ENCODE measurements around the gene DISC1. TPM values are rescaled to one million over a fixed set of nuclear protein-coding genes. Genes with fewer than 3 reads are reported as not detected.

Gene DISC1
- total and polyA plus RNA-seq, 5 donors = 2.3 to 7.4 (median 4.6) TPM

- Histone ChIP-seq H3K27ac (ENCODE audit: low read length) (no peak overlapping the region), H3K4me1 (ENCODE audit: control insufficient read depth, insufficient read depth, low read length) (no peaks in the 10 kb centered on the region), H3K4me3 (ENCODE audit: low read length) (no peak overlapping the region), H3K27me3 (ENCODE audit: control insufficient read depth, insufficient read depth) (no peaks in the 10 kb centered on the region), H3K9me3 (ENCODE audit: control insufficient read depth, low read length) (no peaks in the 10 kb centered on the region)
- intact Hi-C loops (cut with DNase I) = no loop called here
- ATAC-seq (no peak), DNase-seq (no peak)
- WGBS = 94% methylated on average over 2 of the region's 2 CpGs
Measured at GRCh38 chr1:231735941-231736340, 109.4 kb downstream of the DISC1 start.

GRCh38 chr1:231736464-231736863 lies 109.9 kb downstream of the DISC1 start:
- Histone ChIP-seq H3K4me1 (ENCODE audit: control insufficient read depth, insufficient read depth, low read length) (no peaks in the 10 kb centered on the region), H3K4me3 (ENCODE audit: low read length) (no peak overlapping the region), H3K27me3 (ENCODE audit: control insufficient read depth, insufficient read depth) (no peaks in the 10 kb centered on the region), H3K9me3 (ENCODE audit: control insufficient read depth, low read length) (no peaks in the 10 kb centered on the region), H3K27ac (ENCODE audit: low read length) (no peak overlapping the region)
- ATAC-seq (no peak), DNase-seq (no peak)
- intact Hi-C loops (cut with DNase I) = no loop called here

- no peaks in the 10 kb centered on the region for H3K9me3 ChIP-seq (ENCODE audit: control insufficient read depth, low read length)
- H3K27ac ChIP-seq (ENCODE audit: low read length) = no peak overlapping the region
- DNase-seq (no peak), ATAC-seq (no peak)
- H3K27me3 ChIP-seq (ENCODE audit: control insufficient read depth, insufficient read depth) = no peaks in the 10 kb centered on the region
- 94% methylated on average over 1 of the region's 1 CpG for WGBS
- no peak overlapping the region for H3K4me3 ChIP-seq (ENCODE audit: low read length)
- H3K4me1 ChIP-seq (ENCODE audit: control insufficient read depth, insufficient read depth, low read length) = no peaks in the 10 kb centered on the region
- intact Hi-C loops (cut with DNase I) = no loop called here
Measured at GRCh38 chr1:231738554-231738953, 112.0 kb downstream of the DISC1 start.

- intact Hi-C loops (cut with DNase I) = no loop called here
- H3K27ac ChIP-seq (ENCODE audit: low read length) = no peak overlapping the region
- H3K4me1 ChIP-seq (ENCODE audit: control insufficient read depth, insufficient read depth, low read length) = no peaks in the 10 kb centered on the region
- no peak for DNase-seq
- 77% methylated on average over 4 of the region's 4 CpGs for WGBS
- no peak for ATAC-seq
- no peaks in the 10 kb centered on the region for H3K27me3 ChIP-seq (ENCODE audit: control insufficient read depth, insufficient read depth)
- H3K4me3 ChIP-seq (ENCODE audit: low read length) = no peak overlapping the region
- H3K9me3 ChIP-seq (ENCODE audit: control insufficient read depth, low read length) = no peaks in the 10 kb centered on the region
Measured at GRCh38 chr1:231743966-231744365, 117.4 kb downstream of the DISC1 start.

- DNase-seq (no peak), ATAC-seq (no peak)
- Histone ChIP-seq H3K9me3 (ENCODE audit: control insufficient read depth, low read length) (peaks cover 3% of the 10 kb centered on the region), H3K4me3 (ENCODE audit: low read length) (no peak overlapping the region), H3K27ac (ENCODE audit: low read length) (no peak overlapping the region), H3K4me1 (ENCODE audit: control insufficient read depth, insufficient read depth, low read length) (no peaks in the 10 kb centered on the region), H3K27me3 (ENCODE audit: control insufficient read depth, insufficient read depth) (no peaks in the 10 kb centered on the region)
- intact Hi-C loops (cut with DNase I) = no loop called here
- WGBS = 63% methylated on average over 2 of the region's 2 CpGs
Measured at GRCh38 chr1:231748760-231749415, 122.3 kb downstream of the DISC1 start.

- Histone ChIP-seq H3K4me3 (ENCODE audit: low read length) (no peak overlapping the region), H3K27me3 (ENCODE audit: control insufficient read depth, insufficient read depth) (no peaks in the 10 kb centered on the region), H3K4me1 (ENCODE audit: control insufficient read depth, insufficient read depth, low read length) (no peaks in the 10 kb centered on the region), H3K9me3 (ENCODE audit: control insufficient read depth, low read length) (peaks cover 3% of the 10 kb centered on the region), H3K27ac (ENCODE audit: low read length) (no peak overlapping the region)
- WGBS = 87% methylated on average over 2 of the region's 2 CpGs
- no peak for ATAC-seq
- intact Hi-C loops (cut with DNase I) = loop anchor here in 1 of 4 donors (10.0 kb wide), 2 partner anchors 55 to 95 kb away; no protein-coding TSS in a partner anchor
- DNase-seq = no peak
Measured at GRCh38 chr1:231750296-231750695, 123.7 kb downstream of the DISC1 start.

- DNase-seq (no peak), ATAC-seq (no peak)
- Histone ChIP-seq H3K4me1 (ENCODE audit: control insufficient read depth, insufficient read depth, low read length) (no peaks in the 10 kb centered on the region), H3K27ac (ENCODE audit: low read length) (no peak overlapping the region), H3K9me3 (ENCODE audit: control insufficient read depth, low read length) (peaks cover 3% of the 10 kb centered on the region), H3K4me3 (ENCODE audit: low read length) (no peak overlapping the region), H3K27me3 (ENCODE audit: control insufficient read depth, insufficient read depth) (no peaks in the 10 kb centered on the region)
- 85% methylated on average over 3 of the region's 3 CpGs for WGBS
- intact Hi-C loops (cut with DNase I) = loop anchor here in 1 of 4 donors (10.0 kb wide), 2 partner anchors 54 to 94 kb away; no protein-coding TSS in a partner anchor
Measured at GRCh38 chr1:231750818-231751362, 124.3 kb downstream of the DISC1 start.

GRCh38 chr1:231751415-231751814 lies 124.8 kb downstream of the DISC1 start:
- Histone ChIP-seq H3K4me3 (ENCODE audit: low read length) (no peak overlapping the region), H3K27me3 (ENCODE audit: control insufficient read depth, insufficient read depth) (no peaks in the 10 kb centered on the region), H3K9me3 (ENCODE audit: control insufficient read depth, low read length) (peaks cover 3% of the 10 kb centered on the region), H3K4me1 (ENCODE audit: control insufficient read depth, insufficient read depth, low read length) (no peaks in the 10 kb centered on the region), H3K27ac (ENCODE audit: low read length) (no peak overlapping the region)
- intact Hi-C loops (cut with DNase I) = loop anchor here in 1 of 4 donors (10.0 kb wide), 2 partner anchors 53 to 93 kb away; no protein-coding TSS in a partner anchor
- no peak for DNase-seq
- ATAC-seq = no peak

GRCh38 chr1:231753313-231753712 lies 126.7 kb downstream of the DISC1 start:
- WGBS = 96% methylated on average over 3 of the region's 3 CpGs
- ATAC-seq (no peak), DNase-seq (no peak)
- Histone ChIP-seq H3K27ac (ENCODE audit: low read length) (no peak overlapping the region), H3K4me3 (ENCODE audit: low read length) (no peak overlapping the region), H3K4me1 (ENCODE audit: control insufficient read depth, insufficient read depth, low read length) (no peaks in the 10 kb centered on the region), H3K9me3 (ENCODE audit: control insufficient read depth, low read length) (peaks cover 3% of the 10 kb centered on the region), H3K27me3 (ENCODE audit: control insufficient read depth, insufficient read depth) (no peaks in the 10 kb centered on the region)
- intact Hi-C loops (cut with DNase I) = loop anchor here in 1 of 4 donors (10.0 kb wide), 2 partner anchors 51 to 91 kb away; no protein-coding TSS in a partner anchor

GRCh38 chr1:231757101-231757404 lies 130.5 kb downstream of the DISC1 start:
- peak in 1 of 2 donors; percentile 40 for ATAC-seq
- Histone ChIP-seq H3K27ac (ENCODE audit: low read length) (no peak overlapping the region), H3K4me1 (ENCODE audit: control insufficient read depth, insufficient read depth, low read length) (no peaks in the 10 kb centered on the region), H3K27me3 (ENCODE audit: control insufficient read depth, insufficient read depth) (no peaks in the 10 kb centered on the region), H3K9me3 (ENCODE audit: control insufficient read depth, low read length) (peaks cover 3% of the 10 kb centered on the region), H3K4me3 (ENCODE audit: low read length) (no peak overlapping the region)
- intact Hi-C loops (cut with DNase I) = loop anchor here in 1 of 4 donors (10.0 kb wide), 2 partner anchors 48 to 88 kb away; no protein-coding TSS in a partner anchor
- DNase-seq = no peak
- 39% methylated on average over 2 of the region's 2 CpGs for WGBS

- peaks cover 3% of the 10 kb centered on the region for H3K9me3 ChIP-seq (ENCODE audit: control insufficient read depth, low read length)
- 97% methylated on average over 8 of the region's 8 CpGs for WGBS
- no peaks in the 10 kb centered on the region for H3K4me1 ChIP-seq (ENCODE audit: control insufficient read depth, insufficient read depth, low read length)
- H3K27me3 ChIP-seq (ENCODE audit: control insufficient read depth, insufficient read depth) = no peaks in the 10 kb centered on the region
- DNase-seq = no peak
- intact Hi-C loops (cut with DNase I) = loop anchor here in 1 of 4 donors (10.0 kb wide), 2 partner anchors 47 to 87 kb away; no protein-coding TSS in a partner anchor
- ATAC-seq = no peak
- no peak overlapping the region for H3K27ac ChIP-seq (ENCODE audit: low read length)
- H3K4me3 ChIP-seq (ENCODE audit: low read length) = no peak overlapping the region
Measured at GRCh38 chr1:231757759-231758158, 131.2 kb downstream of the DISC1 start.

Data from right cardiac atrium (tissue), 5 donors.